Adrenal gland (tissue), 12 donors: ENCODE results near the gene PRLR. TPM values are rescaled to one million over a fixed set of nuclear protein-coding genes. Genes with fewer than 3 reads are reported as not detected.
"Not testable (repeated sequence)": the region's sequence is repeated elsewhere in the genome, so short reads cannot be mapped to it uniquely, and the experiment has no call there.

Source experiments
- DNase-seq, 7 donors: peaks; one replicate each; pipeline ENCODE4 v3.0.0-alpha.2; 2019 to 2020
- H3K27ac ChIP-seq, 5 donors: fragments of 200-600 bp; sonication (generic) in 4 of 5; 1 replicate in 3 of 5; 2 replicates in 2 of 5; pipeline versions ENCODE4 v1.5.1 to v1.8.0; 2016 to 2020; ENCODE audit warnings: mild to moderate bottlenecking in 1 of 5
- H3K27me3 ChIP-seq: fragments of 200-600 bp; 2 replicates; pipeline ENCODE4 v1.8.0; 2021
- H3K36me3 ChIP-seq, 2 donors: fragments of 200-600 bp; replicated peaks in 1 of 2; 1 replicate in 1 of 2; 2 replicates in 1 of 2; pipeline versions ENCODE4 v1.5.1 to v1.8.0; 2018 to 2022
- H3K4me1 ChIP-seq, 2 donors: fragments of 200-600 bp; replicated peaks in 1 of 2; 1 replicate in 1 of 2; 2 replicates in 1 of 2; pipeline versions ENCODE4 v1.5.1 to v1.8.0; 2018 to 2021
- H3K4me3 ChIP-seq, 4 donors: fragments of 200-600 bp; sonication (generic) in 3 of 4; one replicate each; pipeline ENCODE4 v1.5.1; 2016 to 2018
- H3K9me3 ChIP-seq, 3 donors: fragments of 200-600 bp; sonication (generic) in 1 of 3; replicated peaks in 1 of 3; 1 replicate in 2 of 3; 2 replicates in 1 of 3; pipeline versions ENCODE4 v1.5.1 to v1.8.0; 2016 to 2021
- CTCF ChIP-seq, 6 experiments: fragments of 450-650 bp in 4 of 6; fragments of 200-600 bp in 2 of 6; sonication (generic) in 1 of 6; IDR thresholded peaks; 1 replicate in 5 of 6; 2 replicates in 1 of 6; pipeline versions ENCODE4 v1.5.1 to v1.8.0; 2016 to 2021; ENCODE audit warnings: antibody characterized with exemption in 6 of 6, mild to moderate bottlenecking in 2 of 6, moderate library complexity in 1 of 6
- POLR2A ChIP-seq, 2 donors: fragments of 450-650 bp; IDR thresholded peaks; one replicate each; pipeline ENCODE4 v1.6.1; 2017; ENCODE audit warnings: antibody characterized with exemption in 2 of 2, mild to moderate bottlenecking in 2 of 2, moderate library complexity in 1 of 2
- WGBS, 4 donors: extraction: QIAGEN DNeasy Blood & Tissue Kit in 2 of 4; methylation state at CpG; one replicate each; pipeline versions ENCODE4 v1.1.5 to v1.1.7; 2013 to 2017; 5-methylcytosine and 5-hydroxymethylcytosine counted together
- intact Hi-C, 2 donors: fragments of 100-400 bp; cut with DNase I; formaldehyde crosslinking; loops; one replicate each; pipeline versions ENCODE4 v1.14.1 to v1.15.0; 2022 to 2023
- polyA plus RNA-seq, 3 donors: library from polyadenylated mRNA; stranded (reverse); fragments of 200-250 nt in 2 of 3; fragments of 350-450 nt in 1 of 3; fragmentation: Illumina TruSeq in 1 of 3; extraction: RNeasy Lipid Tissue Mini Kit (QIAGEN cat#74804) in 1 of 3; gene quantifications; one replicate each; pipeline ENCODE4 v1.2.3, GENCODE V29; 2013 to 2014
- total RNA-seq, 9 donors: library from RNA; depleted of rRNA in 4 of 9; stranded (reverse); fragments of >200 nt in 4 of 9; fragments of 120-200 nt in 1 of 9; fragmentation: NEBNext Ultra II Directional in 1 of 9; extraction: Animal tissue kit (Norgen Biotek cat#: 25700) in 1 of 9; gene quantifications; one replicate each; pipeline versions ENCODE4 v1.1.0 to v1.2.4, GENCODE V29; 2013 to 2023
- donor health status: healthy with polysubstance abuse.
- donor health status: Bipolar disorder and iron deficiency.
- donor health status: DM: yes; HTN: yes; CAD: no.
- donor health status: DM: no; HTN: no; CAD: no.
- donor health status: DM: no; HTN: no; CAD: no.
- donor health status: DM: yes; HTN: yes; CAD: no.

The PRLR gene
- total and polyA plus RNA-seq, 12 donors = 2.1 to 149 (median 74.1) TPM

GRCh38 chr5:35114698-35115097, 115.6 kb downstream of the PRLR start:
- no peaks in the 10 kb centered on the region for H3K36me3 ChIP-seq
- 90 to 98% (median 92%) methylated on average over 4 of the region's 4 CpGs for WGBS, 4 donors
- H3K4me1 ChIP-seq = no peaks in the 10 kb centered on the region
- H3K27ac ChIP-seq = no peak overlapping the region
- H3K9me3 ChIP-seq = no peaks in the 10 kb centered on the region
- TF ChIP-seq POLR2A (IDR thresholded peaks at IDR 0.05) (no peak), CTCF (IDR thresholded peaks at IDR 0.05) (no peak)
- no peak overlapping the region for H3K4me3 ChIP-seq
- intact Hi-C loops = no loop called here
- no peak for DNase-seq
- no peaks in the 10 kb centered on the region for H3K27me3 ChIP-seq

- TF ChIP-seq POLR2A (IDR thresholded peaks at IDR 0.05) (no peak), CTCF (IDR thresholded peaks at IDR 0.05) (no peak)
- no peaks in the 10 kb centered on the region for H3K27me3 ChIP-seq
- no peak for DNase-seq
Measured at GRCh38 chr5:35112300-35112699, 118.0 kb downstream of the PRLR start.

GRCh38 chr5:35104550-35104949, 125.7 kb downstream of the PRLR start:
- H3K4me1 ChIP-seq, H3K27ac ChIP-seq, H3K36me3 ChIP-seq, H3K9me3 ChIP-seq, H3K4me3 ChIP-seq, intact Hi-C loops, H3K27me3 ChIP-seq: not testable (repeated sequence)
- peak in 2 of 7 donors; percentile 11 to 22 for DNase-seq
- WGBS, 4 donors = 73 to 86% (median 80%) methylated on average over 10 to 11 of the region's 11 CpGs

More at GRCh38 chr5:35112300-35112699, 118.0 kb downstream of the PRLR start:
- H3K36me3 ChIP-seq = no peaks in the 10 kb centered on the region
- H3K4me1 ChIP-seq = no peaks in the 10 kb centered on the region
- 69 to 77% (median 76%) methylated on average over 4 of the region's 4 CpGs for WGBS, 4 donors
- intact Hi-C loops = no loop called here
- no peaks in the 10 kb centered on the region for H3K9me3 ChIP-seq
- H3K4me3 ChIP-seq = no peak overlapping the region
- no peak overlapping the region for H3K27ac ChIP-seq

- H3K27me3 ChIP-seq = no peaks in the 10 kb centered on the region
- intact Hi-C loops = no loop called here
- no peak for DNase-seq
- no peaks in the 10 kb centered on the region for H3K4me1 ChIP-seq
- H3K4me3 ChIP-seq = no peak overlapping the region
- H3K27ac ChIP-seq = no peak overlapping the region
- 79 to 86% (median 85%) methylated on average over 5 of the region's 5 CpGs for WGBS, 4 donors
- TF ChIP-seq CTCF (IDR thresholded peaks at IDR 0.05) (no peak), POLR2A (IDR thresholded peaks at IDR 0.05) (no peak)
- no peaks in the 10 kb centered on the region for H3K9me3 ChIP-seq
- no peaks in the 10 kb centered on the region for H3K36me3 ChIP-seq
Measured at GRCh38 chr5:35103637-35104299, 126.5 kb downstream of the PRLR start.

GRCh38 chr5:35101720-35102119, 128.6 kb downstream of the PRLR start:
- H3K4me3 ChIP-seq, DNase-seq, H3K27me3 ChIP-seq, intact Hi-C loops, H3K9me3 ChIP-seq, H3K4me1 ChIP-seq, H3K27ac ChIP-seq, H3K36me3 ChIP-seq: not testable (repeated sequence)
- 95 to 97% (median 96%) methylated on average over 9 of the region's 9 CpGs for WGBS, 4 donors
